ENCODE measurements around the gene NCAPH2. TPM values are rescaled to one million over a fixed set of nuclear protein-coding genes. Genes with fewer than 3 reads are reported as not detected.

NCAPH2 gene
- total and polyA plus RNA-seq, 2 of the 13 experiments (the other 11 are each of a cell fraction or from before 2014, with no cell fraction given), result 28.1 to 64.4 TPM

- TF ChIP-seq, protein P1, sequence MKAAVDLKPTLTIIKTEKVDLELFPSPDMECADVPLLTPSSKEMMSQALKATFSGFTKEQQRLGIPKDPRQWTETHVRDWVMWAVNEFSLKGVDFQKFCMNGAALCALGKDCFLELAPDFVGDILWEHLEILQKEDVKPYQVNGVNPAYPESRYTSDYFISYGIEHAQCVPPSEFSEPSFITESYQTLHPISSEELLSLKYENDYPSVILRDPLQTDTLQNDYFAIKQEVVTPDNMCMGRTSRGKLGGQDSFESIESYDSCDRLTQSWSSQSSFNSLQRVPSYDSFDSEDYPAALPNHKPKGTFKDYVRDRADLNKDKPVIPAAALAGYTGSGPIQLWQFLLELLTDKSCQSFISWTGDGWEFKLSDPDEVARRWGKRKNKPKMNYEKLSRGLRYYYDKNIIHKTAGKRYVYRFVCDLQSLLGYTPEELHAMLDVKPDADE (CRISPR knock-in tag; IDR thresholded peaks at IDR 0.05), result no peak
- TF ChIP-seq NR2F6 (IDR thresholded peaks at IDR 0.05) (peak; percentile 86), NR2F6 (CRISPR knock-in tag; IDR thresholded peaks at IDR 0.05) (peak; percentile 93), HMG20B (CRISPR knock-in tag; conservative IDR thresholded peaks at IDR 0.05) (no peak), ZNF558 (CRISPR knock-in tag; IDR thresholded peaks at IDR 0.05; ENCODE audit: borderline replicate concordance) (no peak), HNF1A (IDR thresholded peaks at IDR 0.05; ENCODE audit: low read depth) (no peak), HNF1A (CRISPR knock-in tag; IDR thresholded peaks at IDR 0.05; ENCODE audit: borderline replicate concordance) (peak; percentile 12; the same call in 1 of the 2 replicates), KMT2B (CRISPR knock-in tag; IDR thresholded peaks at IDR 0.05) (no peak), ZBTB21 (CRISPR knock-in tag; IDR thresholded peaks at IDR 0.05) (no peak), ATF7 (IDR thresholded peaks at IDR 0.05) (no peak), ATF7 (CRISPR knock-in tag; IDR thresholded peaks at IDR 0.05) (no peak), ZNF263 (CRISPR knock-in tag; IDR thresholded peaks at IDR 0.05) (no peak), RARA (CRISPR knock-in tag; IDR thresholded peaks at IDR 0.05) (peak; percentile 91), ZNF253 (CRISPR knock-in tag; IDR thresholded peaks at IDR 0.05; ENCODE audit: borderline replicate concordance) (no peak), ZNF329 (CRISPR knock-in tag; IDR thresholded peaks at IDR 0.05; ENCODE audit: low read depth) (no peak), NBN (conservative IDR thresholded peaks at IDR 0.05) (no peak), BRF2 (CRISPR knock-in tag; IDR thresholded peaks at IDR 0.05) (0 out of 2 replicates have a peak, but pooled peaks have one; percentile 61), ZSCAN9 (CRISPR knock-in tag; IDR thresholded peaks at IDR 0.05; ENCODE audit: borderline replicate concordance) (no peak), ARNT (IDR thresholded peaks at IDR 0.05) (no peak), ZNF33B (CRISPR knock-in tag; IDR thresholded peaks at IDR 0.05) (no peak), SIX1 (CRISPR knock-in tag; IDR thresholded peaks at IDR 0.05; ENCODE audit: borderline replicate concordance) (no peak)
- TF ChIP-seq, protein P2, sequence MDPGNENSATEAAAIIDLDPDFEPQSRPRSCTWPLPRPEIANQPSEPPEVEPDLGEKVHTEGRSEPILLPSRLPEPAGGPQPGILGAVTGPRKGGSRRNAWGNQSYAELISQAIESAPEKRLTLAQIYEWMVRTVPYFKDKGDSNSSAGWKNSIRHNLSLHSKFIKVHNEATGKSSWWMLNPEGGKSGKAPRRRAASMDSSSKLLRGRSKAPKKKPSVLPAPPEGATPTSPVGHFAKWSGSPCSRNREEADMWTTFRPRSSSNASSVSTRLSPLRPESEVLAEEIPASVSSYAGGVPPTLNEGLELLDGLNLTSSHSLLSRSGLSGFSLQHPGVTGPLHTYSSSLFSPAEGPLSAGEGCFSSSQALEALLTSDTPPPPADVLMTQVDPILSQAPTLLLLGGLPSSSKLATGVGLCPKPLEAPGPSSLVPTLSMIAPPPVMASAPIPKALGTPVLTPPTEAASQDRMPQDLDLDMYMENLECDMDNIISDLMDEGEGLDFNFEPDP (CRISPR knock-in tag; conservative IDR thresholded peaks at IDR 0.05), result no peak
- TF ChIP-seq, protein P3, sequence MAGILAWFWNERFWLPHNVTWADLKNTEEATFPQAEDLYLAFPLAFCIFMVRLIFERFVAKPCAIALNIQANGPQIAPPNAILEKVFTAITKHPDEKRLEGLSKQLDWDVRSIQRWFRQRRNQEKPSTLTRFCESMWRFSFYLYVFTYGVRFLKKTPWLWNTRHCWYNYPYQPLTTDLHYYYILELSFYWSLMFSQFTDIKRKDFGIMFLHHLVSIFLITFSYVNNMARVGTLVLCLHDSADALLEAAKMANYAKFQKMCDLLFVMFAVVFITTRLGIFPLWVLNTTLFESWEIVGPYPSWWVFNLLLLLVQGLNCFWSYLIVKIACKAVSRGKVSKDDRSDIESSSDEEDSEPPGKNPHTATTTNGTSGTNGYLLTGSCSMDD (CRISPR knock-in tag; IDR thresholded peaks at IDR 0.05), result no peak
These were observed 19.1 kb downstream of the NCAPH2 start (continued) for GRCh38 chr22:50526834-50527801.

Data from HepG2 (cell line).